ENCODE data around the gene ZNF787. TPM values are rescaled to one million over a fixed set of nuclear protein-coding genes. Genes with fewer than 3 reads are reported as not detected.

Gene ZNF787
- total and polyA plus RNA-seq, 2 of the 13 experiments (the other 11 are each of a cell fraction or from before 2014, with no cell fraction given) = 15.1 to 42.8 TPM

DNA sequence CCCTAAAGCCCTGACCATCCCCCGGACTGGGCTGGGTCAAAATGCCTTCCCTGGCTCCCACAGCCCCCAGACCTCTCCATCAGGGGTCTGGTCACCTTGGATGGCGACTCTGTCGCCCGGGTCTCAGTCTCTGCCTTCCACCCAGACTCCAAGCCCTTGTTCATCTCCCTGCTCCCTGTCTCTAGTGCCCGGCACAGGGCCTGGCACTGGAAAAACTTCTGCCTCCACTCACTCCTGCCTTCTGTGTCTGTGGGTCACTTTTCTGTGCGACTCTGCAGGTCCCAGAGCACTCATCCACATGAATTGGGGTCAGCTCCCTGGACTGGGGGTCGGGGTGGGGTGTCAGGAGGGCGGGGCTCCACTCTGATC lies 1.1 kb downstream of the ZNF787 start (continued):
- no peak for TF ChIP-seq RORA (CRISPR knock-in tag; IDR thresholded peaks at IDR 0.05)
- TF ChIP-seq MAZ (IDR thresholded peaks at IDR 0.05; ENCODE audit: borderline replicate concordance, low read depth, low read length) = no peak
- TF ChIP-seq MAZ (CRISPR knock-in tag; IDR thresholded peaks at IDR 0.05; ENCODE audit: low read depth) = no peak
- TF ChIP-seq JUNB (CRISPR knock-in tag; IDR thresholded peaks at IDR 0.05; ENCODE audit: borderline replicate concordance) = no peak
- peak; percentile 60; the same call in 1 of the 2 replicates for TF ChIP-seq ZBTB4 (CRISPR knock-in tag; IDR thresholded peaks at IDR 0.05; ENCODE audit: borderline replicate concordance)
- TF ChIP-seq ZNF766 (CRISPR knock-in tag; IDR thresholded peaks at IDR 0.05; ENCODE audit: borderline replicate concordance) = 0 out of 2 replicates have a peak, but pooled peaks have one; percentile 2
- no peak for TF ChIP-seq SRSF1 (optimal IDR thresholded peaks at IDR 0.05; ENCODE audit: low read depth, low read length)
- no peak for TF ChIP-seq ATAD3A (CRISPR knock-in tag; IDR thresholded peaks at IDR 0.05)
- TF ChIP-seq RBAK (CRISPR knock-in tag; IDR thresholded peaks at IDR 0.05) = no peak
- TF ChIP-seq YEATS2 (CRISPR knock-in tag; IDR thresholded peaks at IDR 0.05; ENCODE audit: borderline replicate concordance) = no peak
- TF ChIP-seq GABPB1 (CRISPR knock-in tag; IDR thresholded peaks at IDR 0.05) = no peak
- TF ChIP-seq TBX2 (CRISPR knock-in tag; IDR thresholded peaks at IDR 0.05; ENCODE audit: borderline replicate concordance) = no peak
- TF ChIP-seq, protein P1, sequence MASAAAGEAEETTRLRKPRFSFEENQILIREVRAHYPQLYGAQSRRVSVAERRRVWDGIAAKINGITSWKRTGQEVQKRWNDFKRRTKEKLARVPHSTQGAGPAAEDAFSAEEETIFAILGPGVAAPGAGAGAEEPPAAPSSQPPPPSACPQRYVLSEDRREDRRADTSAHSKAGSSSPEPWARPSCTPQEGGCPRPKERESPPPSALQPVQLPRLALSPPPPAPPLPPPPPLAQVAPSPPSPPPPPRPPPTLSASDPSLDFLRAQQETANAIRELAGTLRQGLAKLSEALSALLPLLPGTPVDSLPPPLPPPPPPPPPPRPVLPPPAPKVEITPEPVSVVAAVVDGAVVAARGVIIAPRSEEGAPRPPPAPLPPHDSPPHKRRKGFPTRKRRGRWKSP (CRISPR knock-in tag; IDR thresholded peaks at IDR 0.05) = 0 out of 2 replicates have a peak, but pooled peaks have one; percentile 17
- TF ChIP-seq SP4 (CRISPR knock-in tag; IDR thresholded peaks at IDR 0.05) = no peak
- TF ChIP-seq, protein P2, sequence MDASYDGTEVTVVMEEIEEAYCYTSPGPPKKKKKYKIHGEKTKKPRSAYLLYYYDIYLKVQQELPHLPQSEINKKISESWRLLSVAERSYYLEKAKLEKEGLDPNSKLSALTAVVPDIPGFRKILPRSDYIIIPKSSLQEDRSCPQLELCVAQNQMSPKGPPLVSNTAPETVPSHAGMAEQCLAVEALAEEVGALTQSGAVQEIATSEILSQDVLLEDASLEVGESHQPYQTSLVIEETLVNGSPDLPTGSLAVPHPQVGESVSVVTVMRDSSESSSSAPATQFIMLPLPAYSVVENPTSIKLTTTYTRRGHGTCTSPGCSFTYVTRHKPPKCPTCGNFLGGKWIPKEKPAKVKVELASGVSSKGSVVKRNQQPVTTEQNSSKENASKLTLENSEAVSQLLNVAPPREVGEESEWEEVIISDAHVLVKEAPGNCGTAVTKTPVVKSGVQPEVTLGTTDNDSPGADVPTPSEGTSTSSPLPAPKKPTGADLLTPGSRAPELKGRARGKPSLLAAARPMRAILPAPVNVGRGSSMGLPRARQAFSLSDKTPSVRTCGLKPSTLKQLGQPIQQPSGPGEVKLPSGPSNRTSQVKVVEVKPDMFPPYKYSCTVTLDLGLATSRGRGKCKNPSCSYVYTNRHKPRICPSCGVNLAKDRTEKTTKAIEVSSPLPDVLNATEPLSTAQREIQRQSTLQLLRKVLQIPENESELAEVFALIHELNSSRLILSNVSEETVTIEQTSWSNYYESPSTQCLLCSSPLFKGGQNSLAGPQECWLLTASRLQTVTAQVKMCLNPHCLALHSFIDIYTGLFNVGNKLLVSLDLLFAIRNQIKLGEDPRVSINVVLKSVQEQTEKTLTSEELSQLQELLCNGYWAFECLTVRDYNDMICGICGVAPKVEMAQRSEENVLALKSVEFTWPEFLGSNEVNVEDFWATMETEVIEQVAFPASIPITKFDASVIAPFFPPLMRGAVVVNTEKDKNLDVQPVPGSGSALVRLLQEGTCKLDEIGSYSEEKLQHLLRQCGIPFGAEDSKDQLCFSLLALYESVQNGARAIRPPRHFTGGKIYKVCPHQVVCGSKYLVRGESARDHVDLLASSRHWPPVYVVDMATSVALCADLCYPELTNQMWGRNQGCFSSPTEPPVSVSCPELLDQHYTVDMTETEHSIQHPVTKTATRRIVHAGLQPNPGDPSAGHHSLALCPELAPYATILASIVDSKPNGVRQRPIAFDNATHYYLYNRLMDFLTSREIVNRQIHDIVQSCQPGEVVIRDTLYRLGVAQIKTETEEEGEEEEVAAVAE (CRISPR knock-in tag; IDR thresholded peaks at IDR 0.05; ENCODE audit: borderline replicate concordance) = no peak; the same call in 1 of the 2 replicates
- TF ChIP-seq GTF3A (CRISPR knock-in tag; conservative IDR thresholded peaks at IDR 0.05) = no peak
- no peak for TF ChIP-seq SMAD1 (CRISPR knock-in tag; IDR thresholded peaks at IDR 0.05; ENCODE audit: borderline replicate concordance, low read depth)
- no peak for TF ChIP-seq ZNF878 (CRISPR knock-in tag; IDR thresholded peaks at IDR 0.05)
- TF ChIP-seq GATA4 (IDR thresholded peaks at IDR 0.05; ENCODE audit: borderline replicate concordance, low read depth) = no peak
- TF ChIP-seq GABPA (IDR thresholded peaks at IDR 0.05; ENCODE audit: low read depth, low read length) = no peak
- TF ChIP-seq GABPA (CRISPR knock-in tag; IDR thresholded peaks at IDR 0.05; ENCODE audit: low read depth) = no peak
- no peak for TF ChIP-seq JARID2 (CRISPR knock-in tag; IDR thresholded peaks at IDR 0.05; ENCODE audit: insufficient replicate concordance)
- TF ChIP-seq TAF15 (IDR thresholded peaks at IDR 0.05; ENCODE audit: low read depth, low read length, poor library complexity, severe bottlenecking) = no peak

Data from HepG2 (cell line).